ENCODE data around the gene LENG1. TPM values are rescaled to one million over a fixed set of nuclear protein-coding genes. Genes with fewer than 3 reads are reported as not detected.

LENG1 gene
- total and polyA plus RNA-seq, 2 experiments from 2014 or later = 4.7 to 17.2 TPM

- Histone ChIP-seq H4K20me1 (replicated peaks; ENCODE audit: insufficient read depth) (peaks cover 2% of the 10 kb centered on the region; the same call in 1 of the 2 replicates), H3K36me3 (ENCODE audit: insufficient read depth) (peaks cover 6% of the 10 kb centered on the region; the same call in 1 of the 2 replicates), H3K4me3 (peak overlapping the region; percentile 63), H3F3A (replicated peaks; ENCODE audit: low read depth) (peaks cover 32% of the 10 kb centered on the region), H3K27me3 (ENCODE audit: insufficient read depth) (peaks cover 7% of the 10 kb centered on the region; the same call in 1 of the 2 replicates), H3K4me2 (peak overlapping the region; percentile 79), H3K27ac (ENCODE audit: low read depth) (no peak overlapping the region), H3K79me2 (replicated peaks; ENCODE audit: insufficient read depth) (peaks cover 9% of the 10 kb centered on the region; the same call in 1 of the 2 replicates), H2AFZ (no peak overlapping the region), H3K9me2 (ENCODE audit: insufficient read depth) (no peaks in the 10 kb centered on the region), H3K4me1 (ENCODE audit: insufficient read depth) (peaks cover 8% of the 10 kb centered on the region; the same call in 1 of the 2 replicates)
- TF ChIP-seq ZNF114 (CRISPR knock-in tag; IDR thresholded peaks at IDR 0.05) = no peak
- TF ChIP-seq, protein P1, sequence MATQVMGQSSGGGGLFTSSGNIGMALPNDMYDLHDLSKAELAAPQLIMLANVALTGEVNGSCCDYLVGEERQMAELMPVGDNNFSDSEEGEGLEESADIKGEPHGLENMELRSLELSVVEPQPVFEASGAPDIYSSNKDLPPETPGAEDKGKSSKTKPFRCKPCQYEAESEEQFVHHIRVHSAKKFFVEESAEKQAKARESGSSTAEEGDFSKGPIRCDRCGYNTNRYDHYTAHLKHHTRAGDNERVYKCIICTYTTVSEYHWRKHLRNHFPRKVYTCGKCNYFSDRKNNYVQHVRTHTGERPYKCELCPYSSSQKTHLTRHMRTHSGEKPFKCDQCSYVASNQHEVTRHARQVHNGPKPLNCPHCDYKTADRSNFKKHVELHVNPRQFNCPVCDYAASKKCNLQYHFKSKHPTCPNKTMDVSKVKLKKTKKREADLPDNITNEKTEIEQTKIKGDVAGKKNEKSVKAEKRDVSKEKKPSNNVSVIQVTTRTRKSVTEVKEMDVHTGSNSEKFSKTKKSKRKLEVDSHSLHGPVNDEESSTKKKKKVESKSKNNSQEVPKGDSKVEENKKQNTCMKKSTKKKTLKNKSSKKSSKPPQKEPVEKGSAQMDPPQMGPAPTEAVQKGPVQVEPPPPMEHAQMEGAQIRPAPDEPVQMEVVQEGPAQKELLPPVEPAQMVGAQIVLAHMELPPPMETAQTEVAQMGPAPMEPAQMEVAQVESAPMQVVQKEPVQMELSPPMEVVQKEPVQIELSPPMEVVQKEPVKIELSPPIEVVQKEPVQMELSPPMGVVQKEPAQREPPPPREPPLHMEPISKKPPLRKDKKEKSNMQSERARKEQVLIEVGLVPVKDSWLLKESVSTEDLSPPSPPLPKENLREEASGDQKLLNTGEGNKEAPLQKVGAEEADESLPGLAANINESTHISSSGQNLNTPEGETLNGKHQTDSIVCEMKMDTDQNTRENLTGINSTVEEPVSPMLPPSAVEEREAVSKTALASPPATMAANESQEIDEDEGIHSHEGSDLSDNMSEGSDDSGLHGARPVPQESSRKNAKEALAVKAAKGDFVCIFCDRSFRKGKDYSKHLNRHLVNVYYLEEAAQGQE (IDR thresholded peaks at IDR 0.05; ENCODE audit: unreplicated experiment) = no peak
- no peak for TF ChIP-seq EZH2phosphoT487 (IDR thresholded peaks at IDR 0.05; ENCODE audit: unreplicated experiment)
- TF ChIP-seq POLR2AphosphoS5 (IDR thresholded peaks at IDR 0.05; ENCODE audit: low read depth) = no peak
- TF ChIP-seq NANOG (IDR thresholded peaks at IDR 0.05; ENCODE audit: borderline replicate concordance) = no peak
- TF ChIP-seq STAT1 (IDR thresholded peaks at IDR 0.05; ENCODE audit: unreplicated experiment) = no peak
- TF ChIP-seq EZH2 (IDR thresholded peaks at IDR 0.05; ENCODE audit: low read depth, unreplicated experiment) = no peak
- TF ChIP-seq, protein P2, sequence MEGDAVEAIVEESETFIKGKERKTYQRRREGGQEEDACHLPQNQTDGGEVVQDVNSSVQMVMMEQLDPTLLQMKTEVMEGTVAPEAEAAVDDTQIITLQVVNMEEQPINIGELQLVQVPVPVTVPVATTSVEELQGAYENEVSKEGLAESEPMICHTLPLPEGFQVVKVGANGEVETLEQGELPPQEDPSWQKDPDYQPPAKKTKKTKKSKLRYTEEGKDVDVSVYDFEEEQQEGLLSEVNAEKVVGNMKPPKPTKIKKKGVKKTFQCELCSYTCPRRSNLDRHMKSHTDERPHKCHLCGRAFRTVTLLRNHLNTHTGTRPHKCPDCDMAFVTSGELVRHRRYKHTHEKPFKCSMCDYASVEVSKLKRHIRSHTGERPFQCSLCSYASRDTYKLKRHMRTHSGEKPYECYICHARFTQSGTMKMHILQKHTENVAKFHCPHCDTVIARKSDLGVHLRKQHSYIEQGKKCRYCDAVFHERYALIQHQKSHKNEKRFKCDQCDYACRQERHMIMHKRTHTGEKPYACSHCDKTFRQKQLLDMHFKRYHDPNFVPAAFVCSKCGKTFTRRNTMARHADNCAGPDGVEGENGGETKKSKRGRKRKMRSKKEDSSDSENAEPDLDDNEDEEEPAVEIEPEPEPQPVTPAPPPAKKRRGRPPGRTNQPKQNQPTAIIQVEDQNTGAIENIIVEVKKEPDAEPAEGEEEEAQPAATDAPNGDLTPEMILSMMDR (conservative IDR thresholded peaks at IDR 0.05; ENCODE audit: low read depth in 2 of 2) = no peak
- TF ChIP-seq, protein P3, sequence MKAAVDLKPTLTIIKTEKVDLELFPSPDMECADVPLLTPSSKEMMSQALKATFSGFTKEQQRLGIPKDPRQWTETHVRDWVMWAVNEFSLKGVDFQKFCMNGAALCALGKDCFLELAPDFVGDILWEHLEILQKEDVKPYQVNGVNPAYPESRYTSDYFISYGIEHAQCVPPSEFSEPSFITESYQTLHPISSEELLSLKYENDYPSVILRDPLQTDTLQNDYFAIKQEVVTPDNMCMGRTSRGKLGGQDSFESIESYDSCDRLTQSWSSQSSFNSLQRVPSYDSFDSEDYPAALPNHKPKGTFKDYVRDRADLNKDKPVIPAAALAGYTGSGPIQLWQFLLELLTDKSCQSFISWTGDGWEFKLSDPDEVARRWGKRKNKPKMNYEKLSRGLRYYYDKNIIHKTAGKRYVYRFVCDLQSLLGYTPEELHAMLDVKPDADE (IDR thresholded peaks at IDR 0.05) = no peak
- TF ChIP-seq JUNB (IDR thresholded peaks at IDR 0.05; ENCODE audit: unreplicated experiment) = no peak
- TF ChIP-seq CREB1 (CRISPR knock-in tag; IDR thresholded peaks at IDR 0.05; ENCODE audit: low read depth) = no peak
- no peak for TF ChIP-seq ZNF331 (CRISPR knock-in tag; IDR thresholded peaks at IDR 0.05; ENCODE audit: low read depth)
- TF ChIP-seq, protein P4, sequence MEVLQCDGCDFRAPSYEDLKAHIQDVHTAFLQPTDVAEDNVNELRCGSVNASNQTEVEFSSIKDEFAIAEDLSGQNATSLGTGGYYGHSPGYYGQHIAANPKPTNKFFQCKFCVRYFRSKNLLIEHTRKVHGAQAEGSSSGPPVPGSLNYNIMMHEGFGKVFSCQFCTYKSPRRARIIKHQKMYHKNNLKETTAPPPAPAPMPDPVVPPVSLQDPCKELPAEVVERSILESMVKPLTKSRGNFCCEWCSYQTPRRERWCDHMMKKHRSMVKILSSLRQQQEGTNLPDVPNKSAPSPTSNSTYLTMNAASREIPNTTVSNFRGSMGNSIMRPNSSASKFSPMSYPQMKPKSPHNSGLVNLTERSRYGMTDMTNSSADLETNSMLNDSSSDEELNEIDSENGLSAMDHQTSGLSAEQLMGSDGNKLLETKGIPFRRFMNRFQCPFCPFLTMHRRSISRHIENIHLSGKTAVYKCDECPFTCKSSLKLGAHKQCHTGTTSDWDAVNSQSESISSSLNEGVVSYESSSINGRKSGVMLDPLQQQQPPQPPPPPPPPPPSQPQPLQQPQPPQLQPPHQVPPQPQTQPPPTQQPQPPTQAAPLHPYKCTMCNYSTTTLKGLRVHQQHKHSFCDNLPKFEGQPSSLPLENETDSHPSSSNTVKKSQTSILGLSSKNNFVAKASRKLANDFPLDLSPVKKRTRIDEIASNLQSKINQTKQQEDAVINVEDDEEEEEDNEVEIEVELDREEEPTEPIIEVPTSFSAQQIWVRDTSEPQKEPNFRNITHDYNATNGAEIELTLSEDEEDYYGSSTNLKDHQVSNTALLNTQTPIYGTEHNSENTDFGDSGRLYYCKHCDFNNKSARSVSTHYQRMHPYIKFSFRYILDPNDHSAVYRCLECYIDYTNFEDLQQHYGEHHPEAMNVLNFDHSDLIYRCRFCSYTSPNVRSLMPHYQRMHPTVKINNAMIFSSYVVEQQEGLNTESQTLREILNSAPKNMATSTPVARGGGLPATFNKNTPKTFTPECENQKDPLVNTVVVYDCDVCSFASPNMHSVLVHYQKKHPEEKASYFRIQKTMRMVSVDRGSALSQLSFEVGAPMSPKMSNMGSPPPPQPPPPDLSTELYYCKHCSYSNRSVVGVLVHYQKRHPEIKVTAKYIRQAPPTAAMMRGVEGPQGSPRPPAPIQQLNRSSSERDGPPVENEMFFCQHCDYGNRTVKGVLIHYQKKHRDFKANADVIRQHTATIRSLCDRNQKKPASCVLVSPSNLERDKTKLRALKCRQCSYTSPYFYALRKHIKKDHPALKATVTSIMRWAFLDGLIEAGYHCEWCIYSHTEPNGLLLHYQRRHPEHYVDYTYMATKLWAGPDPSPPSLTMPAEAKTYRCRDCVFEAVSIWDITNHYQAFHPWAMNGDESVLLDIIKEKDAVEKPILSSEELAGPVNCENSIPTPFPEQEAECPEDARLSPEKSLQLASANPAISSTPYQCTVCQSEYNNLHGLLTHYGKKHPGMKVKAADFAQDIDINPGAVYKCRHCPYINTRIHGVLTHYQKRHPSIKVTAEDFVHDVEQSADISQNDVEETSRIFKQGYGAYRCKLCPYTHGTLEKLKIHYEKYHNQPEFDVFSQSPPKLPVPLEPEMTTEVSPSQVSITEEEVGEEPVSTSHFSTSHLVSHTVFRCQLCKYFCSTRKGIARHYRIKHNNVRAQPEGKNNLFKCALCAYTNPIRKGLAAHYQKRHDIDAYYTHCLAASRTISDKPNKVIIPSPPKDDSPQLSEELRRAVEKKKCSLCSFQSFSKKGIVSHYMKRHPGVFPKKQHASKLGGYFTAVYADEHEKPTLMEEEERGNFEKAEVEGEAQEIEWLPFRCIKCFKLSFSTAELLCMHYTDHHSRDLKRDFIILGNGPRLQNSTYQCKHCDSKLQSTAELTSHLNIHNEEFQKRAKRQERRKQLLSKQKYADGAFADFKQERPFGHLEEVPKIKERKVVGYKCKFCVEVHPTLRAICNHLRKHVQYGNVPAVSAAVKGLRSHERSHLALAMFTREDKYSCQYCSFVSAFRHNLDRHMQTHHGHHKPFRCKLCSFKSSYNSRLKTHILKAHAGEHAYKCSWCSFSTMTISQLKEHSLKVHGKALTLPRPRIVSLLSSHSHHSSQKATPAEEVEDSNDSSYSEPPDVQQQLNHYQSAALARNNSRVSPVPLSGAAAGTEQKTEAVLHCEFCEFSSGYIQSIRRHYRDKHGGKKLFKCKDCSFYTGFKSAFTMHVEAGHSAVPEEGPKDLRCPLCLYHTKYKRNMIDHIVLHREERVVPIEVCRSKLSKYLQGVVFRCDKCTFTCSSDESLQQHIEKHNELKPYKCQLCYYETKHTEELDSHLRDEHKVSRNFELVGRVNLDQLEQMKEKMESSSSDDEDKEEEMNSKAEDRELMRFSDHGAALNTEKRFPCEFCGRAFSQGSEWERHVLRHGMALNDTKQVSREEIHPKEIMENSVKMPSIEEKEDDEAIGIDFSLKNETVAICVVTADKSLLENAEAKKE (CRISPR knock-in tag; IDR thresholded peaks at IDR 0.05) = no peak
- peak overlapping the region; percentile 94 for H3K27ac Mint-ChIP-seq
- H3K27me3 Mint-ChIP-seq (ENCODE audit: insufficient read depth, low read depth, poor library complexity) = peaks cover 46% of the 10 kb centered on the region
- no peak for ATAC-seq
- peaks cover 2% of the 10 kb centered on the region; the same call in 2 of the 3 replicates for H3K9me3 Mint-ChIP-seq
- peak; percentile 16 for DNase-seq (ENCODE audit: low spot score)
- peaks cover 39% of the 10 kb centered on the region for H3K4me1 Mint-ChIP-seq
- H3K36me3 Mint-ChIP-seq (ENCODE audit: low read depth) = peaks cover 23% of the 10 kb centered on the region
- H3K4me3 Mint-ChIP-seq = peak overlapping the region; percentile 95
These were observed 1.3 kb upstream of the LENG1 start for GRCh38 chr19:54160854-54161253.

Measured in GM23338 (cell line).